RPMI7951 (cell line): ENCODE data around the gene SNX20. TPM values are rescaled to one million over a fixed set of nuclear protein-coding genes. Genes with fewer than 3 reads are reported as not detected.

ENCODE experiments used
- total RNA-seq: library from RNA; depleted of rRNA; stranded (reverse); fragments of >200 nt; shearing (Covaris generic); gene quantifications from 2 replicates; pipeline ENCODE4 v1.2.3, GENCODE V29; 2014; rRNA removed

The SNX20 gene
- total RNA-seq, 1 experiment from 2014 or later: not detected

Other genes starting within 250 kb of the SNX20 start
- 13.6 and 14.2 TPM in 2 replicates for gene NKD1, start 132.9 kb downstream of the SNX20 start, total RNA-seq
- gene NOD2, start 12.3 kb upstream of the SNX20 start, total RNA-seq: 2.8 and 3.1 TPM in 2 replicates
- gene CYLD, start 60.8 kb upstream of the SNX20 start, total RNA-seq: 39.3 and 39.5 TPM in 2 replicates